PFSK-1 (cell line): ENCODE data around the gene VOPP1. TPM values are rescaled to one million over a fixed set of nuclear protein-coding genes. Genes with fewer than 3 reads are reported as not detected.

Source experiments
- FOXP2 ChIP-seq: optimal IDR thresholded peaks from 2 replicates; pipeline ENCODE3; 2011; ENCODE audit warnings: borderline replicate concordance, control low read depth, inconsistent platforms; ENCODE audit not compliant: insufficient read depth; ENCODE audit errors: extremely low read length, extremely low read depth
- POLR2AphosphoS5 ChIP-seq: IDR thresholded peaks from 2 replicates; pipeline ENCODE4 v1.6.1; 2012; ENCODE audit warnings: low read depth, mild to moderate bottlenecking, control low read depth, low read length, moderate library complexity
- SIN3A ChIP-seq: IDR thresholded peaks from 2 replicates; pipeline ENCODE4 v1.6.1; 2012; ENCODE audit warnings: mild to moderate bottlenecking, low read length, moderate library complexity, borderline replicate concordance; ENCODE audit not compliant: insufficient read depth
- TAF1 ChIP-seq: IDR thresholded peaks from 2 replicates; pipeline ENCODE4 v1.6.1; 2012; ENCODE audit warnings: low read length, control low read depth, borderline replicate concordance; ENCODE audit not compliant: insufficient read depth
- polyA plus RNA-seq: library from polyadenylated mRNA; unstranded; fragments of >200 nt; gene quantifications from one replicate; pipeline ENCODE4 v1.2.1, GENCODE V29; 2012; ENCODE audit warnings: low read depth, missing spikeins; ENCODE audit not compliant: insufficient read length
- TF ChIP-seq, protein P1 (sequence below), 2 experiments: IDR thresholded peaks; 2 replicates each; pipeline versions ENCODE4 v1.6.1 to v1.8.0; 2011 to 2012; ENCODE audit warnings: low read depth in 2 of 2, low read length in 2 of 2, control low read depth in 1 of 2, inconsistent platforms in 1 of 2, mild to moderate bottlenecking in 1 of 2, moderate library complexity in 1 of 2; ENCODE audit not compliant: insufficient read depth in 1 of 2

VOPP1 gene, protein sequence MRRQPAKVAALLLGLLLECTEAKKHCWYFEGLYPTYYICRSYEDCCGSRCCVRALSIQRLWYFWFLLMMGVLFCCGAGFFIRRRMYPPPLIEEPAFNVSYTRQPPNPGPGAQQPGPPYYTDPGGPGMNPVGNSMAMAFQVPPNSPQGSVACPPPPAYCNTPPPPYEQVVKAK
- polyA plus RNA-seq: 22.3 TPM

DNA sequence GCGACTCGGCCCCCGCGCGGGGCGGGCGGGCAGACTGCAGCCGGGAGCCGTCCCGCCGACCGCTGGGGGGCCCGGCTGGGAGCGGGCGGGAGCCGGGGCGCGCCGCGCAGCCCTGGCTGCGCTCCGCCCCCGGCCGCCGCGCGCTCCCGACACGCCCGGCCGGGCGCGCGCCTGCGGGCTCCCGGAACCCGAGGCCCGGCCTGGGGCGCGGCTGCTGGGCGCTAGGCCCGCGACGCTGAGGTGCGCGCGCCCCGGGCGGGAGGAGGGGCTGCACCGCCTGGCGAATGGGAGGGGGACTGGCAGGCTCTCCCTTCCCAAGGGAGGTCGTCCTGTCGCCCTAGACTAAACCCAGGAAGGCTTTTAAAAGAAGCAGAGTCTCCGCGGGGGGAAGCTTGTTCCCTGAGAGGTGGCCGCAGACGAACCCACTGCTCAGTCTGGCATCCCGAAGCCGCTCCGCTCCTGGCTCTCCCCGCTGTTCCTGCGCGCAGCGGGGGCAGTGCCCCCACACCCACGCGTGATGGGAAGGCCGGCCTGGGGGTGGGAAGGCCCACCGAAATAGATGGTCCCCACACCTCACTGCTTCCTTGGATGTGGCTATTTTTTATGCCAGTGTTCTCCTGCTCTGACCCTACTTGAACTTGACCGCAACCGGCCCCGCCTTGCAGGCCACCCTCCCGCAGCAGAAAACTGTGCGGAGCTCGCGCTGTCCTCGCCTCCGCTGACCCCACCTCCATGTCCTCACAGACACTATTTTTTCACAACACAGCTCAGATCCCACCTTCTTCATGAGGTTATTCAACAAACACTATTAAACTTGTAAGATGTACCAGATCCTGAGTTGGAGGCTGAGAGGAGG, at the start of gene VOPP1:
TSS of gene VOPP1 (minus strand) at position 125 of the 856 bp plus-strand sequence. CDS start 178 bp downstream, outside the sequence.
- no peak for TF ChIP-seq POLR2AphosphoS5
- TF ChIP-seq TAF1: no peak
- no peak for TF ChIP-seq SIN3A
- TF ChIP-seq, protein P1, sequence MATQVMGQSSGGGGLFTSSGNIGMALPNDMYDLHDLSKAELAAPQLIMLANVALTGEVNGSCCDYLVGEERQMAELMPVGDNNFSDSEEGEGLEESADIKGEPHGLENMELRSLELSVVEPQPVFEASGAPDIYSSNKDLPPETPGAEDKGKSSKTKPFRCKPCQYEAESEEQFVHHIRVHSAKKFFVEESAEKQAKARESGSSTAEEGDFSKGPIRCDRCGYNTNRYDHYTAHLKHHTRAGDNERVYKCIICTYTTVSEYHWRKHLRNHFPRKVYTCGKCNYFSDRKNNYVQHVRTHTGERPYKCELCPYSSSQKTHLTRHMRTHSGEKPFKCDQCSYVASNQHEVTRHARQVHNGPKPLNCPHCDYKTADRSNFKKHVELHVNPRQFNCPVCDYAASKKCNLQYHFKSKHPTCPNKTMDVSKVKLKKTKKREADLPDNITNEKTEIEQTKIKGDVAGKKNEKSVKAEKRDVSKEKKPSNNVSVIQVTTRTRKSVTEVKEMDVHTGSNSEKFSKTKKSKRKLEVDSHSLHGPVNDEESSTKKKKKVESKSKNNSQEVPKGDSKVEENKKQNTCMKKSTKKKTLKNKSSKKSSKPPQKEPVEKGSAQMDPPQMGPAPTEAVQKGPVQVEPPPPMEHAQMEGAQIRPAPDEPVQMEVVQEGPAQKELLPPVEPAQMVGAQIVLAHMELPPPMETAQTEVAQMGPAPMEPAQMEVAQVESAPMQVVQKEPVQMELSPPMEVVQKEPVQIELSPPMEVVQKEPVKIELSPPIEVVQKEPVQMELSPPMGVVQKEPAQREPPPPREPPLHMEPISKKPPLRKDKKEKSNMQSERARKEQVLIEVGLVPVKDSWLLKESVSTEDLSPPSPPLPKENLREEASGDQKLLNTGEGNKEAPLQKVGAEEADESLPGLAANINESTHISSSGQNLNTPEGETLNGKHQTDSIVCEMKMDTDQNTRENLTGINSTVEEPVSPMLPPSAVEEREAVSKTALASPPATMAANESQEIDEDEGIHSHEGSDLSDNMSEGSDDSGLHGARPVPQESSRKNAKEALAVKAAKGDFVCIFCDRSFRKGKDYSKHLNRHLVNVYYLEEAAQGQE (IDR thresholded peaks at IDR 0.05; ENCODE audit: insufficient read depth in 1 of 2, low read depth in 2 of 2, low read length in 2 of 2): no peak
- TF ChIP-seq FOXP2: no peak

DNA sequence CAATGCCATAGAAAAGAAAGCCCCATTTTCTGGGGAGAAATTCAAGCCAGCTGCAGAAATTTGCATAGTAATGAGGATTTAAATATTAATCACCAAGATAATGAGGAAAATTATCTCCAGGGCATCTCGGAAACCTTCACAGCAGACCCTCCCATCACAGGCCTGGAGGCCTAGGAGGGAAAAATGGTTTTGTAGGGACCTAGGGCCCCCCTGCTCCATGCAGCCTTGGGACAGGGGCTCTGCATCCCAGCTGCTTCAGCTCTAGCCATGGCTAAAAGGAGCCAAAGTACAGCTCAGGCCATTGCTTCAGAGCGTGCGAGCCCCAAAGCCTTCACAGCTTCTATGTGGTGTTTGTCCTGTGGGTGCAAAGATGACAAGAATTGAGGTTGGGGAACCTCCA, 46.6 kb upstream of the VOPP1 start:
- TF ChIP-seq, protein P1 (IDR thresholded peaks at IDR 0.05; ENCODE audit: insufficient read depth in 1 of 2, low read depth in 2 of 2, low read length in 2 of 2): no peak
- TF ChIP-seq POLR2AphosphoS5: no peak
- TF ChIP-seq SIN3A: no peak
- no peak for TF ChIP-seq TAF1
- TF ChIP-seq FOXP2: no peak

DNA sequence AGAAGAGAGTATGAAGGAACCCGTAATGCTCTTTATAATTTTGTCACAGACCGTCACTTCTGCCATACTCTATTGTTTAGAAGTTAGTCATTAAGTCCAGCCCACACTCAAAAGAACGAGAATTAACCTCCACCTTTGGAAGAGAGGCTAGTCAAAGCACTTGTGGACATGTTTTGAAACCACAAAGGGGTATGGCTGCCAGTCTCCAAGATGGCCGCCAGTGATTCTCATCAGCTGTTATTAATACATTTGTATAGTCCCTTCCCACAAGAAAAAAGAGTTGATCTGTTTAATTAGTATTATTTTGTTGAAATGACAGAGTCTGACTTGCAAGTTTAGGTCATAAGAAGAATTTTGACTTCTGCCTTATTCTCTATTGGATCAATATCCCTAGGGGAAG, 23.2 kb upstream of the VOPP1 start:
- TF ChIP-seq POLR2AphosphoS5 (no peak), SIN3A (no peak), TAF1 (no peak), FOXP2 (no peak)
- TF ChIP-seq, protein P1 (IDR thresholded peaks at IDR 0.05; ENCODE audit: insufficient read depth in 1 of 2, low read depth in 2 of 2, low read length in 2 of 2): no peak

DNA sequence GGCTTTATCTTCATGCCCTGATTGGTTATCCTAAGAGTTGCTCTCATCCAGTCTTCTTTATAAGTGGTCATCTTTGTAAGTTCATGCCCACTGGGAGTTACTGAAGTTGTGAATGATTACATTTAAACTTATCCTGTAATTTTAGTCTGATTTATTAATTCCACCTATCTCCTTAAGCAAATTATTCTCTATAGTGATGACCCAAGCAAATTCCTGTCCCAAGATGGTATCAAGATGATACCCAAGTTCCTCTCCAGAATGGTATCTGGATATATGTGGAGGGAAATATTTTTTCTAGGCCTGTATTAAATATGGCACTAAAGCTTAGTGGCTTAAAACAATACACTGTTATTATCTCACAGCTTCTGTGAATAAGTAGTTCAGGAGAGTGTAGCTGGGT, 22.6 kb upstream of the VOPP1 start:
- TF ChIP-seq TAF1 (no peak), SIN3A (no peak), FOXP2 (no peak)
- TF ChIP-seq, protein P1 (IDR thresholded peaks at IDR 0.05; ENCODE audit: insufficient read depth in 1 of 2, low read depth in 2 of 2, low read length in 2 of 2): no peak
